Hepatocyte (in vitro differentiated cells): ENCODE data around the gene WDR62. TPM values are rescaled to one million over a fixed set of nuclear protein-coding genes. Genes with fewer than 3 reads are reported as not detected.

ENCODE experiments used
- DNase-seq: peaks from one replicate; pipeline ENCODE4 v3.0.0-alpha.2; 2016; ENCODE audit warnings: low spot score
- H2AFZ ChIP-seq: fragments of 200-600 bp; sonication (generic); 2 replicates; pipeline ENCODE4 v1.6.0; 2016; ENCODE audit warnings: antibody characterized with exemption, mild to moderate bottlenecking
- H3K27ac ChIP-seq: fragments of 200-600 bp; sonication (generic); 2 replicates; pipeline ENCODE4 v1.5.1; 2016; ENCODE audit warnings: mild to moderate bottlenecking
- H3K27me3 ChIP-seq: fragments of 200-600 bp; sonication (generic); 2 replicates; pipeline ENCODE4 v1.6.1; 2016
- H3K36me3 ChIP-seq: fragments of 200-600 bp; sonication (generic); replicated peaks from 2 replicates; pipeline ENCODE4 v1.5.1; 2016; ENCODE audit warnings: low read depth; ENCODE audit not compliant: insufficient read depth
- H3K4me1 ChIP-seq: fragments of 200-600 bp; sonication (generic); 2 replicates; pipeline ENCODE4 v1.5.1; 2016; ENCODE audit warnings: mild to moderate bottlenecking, moderate library complexity; ENCODE audit not compliant: insufficient read depth
- H3K4me2 ChIP-seq: fragments of 200-600 bp; sonication (generic); 2 replicates; pipeline ENCODE4 v1.6.0; 2016
- H3K4me3 ChIP-seq: fragments of 200-600 bp; sonication (generic); 2 replicates; pipeline ENCODE4 v1.5.1; 2016; ENCODE audit warnings: mild to moderate bottlenecking
- H3K79me2 ChIP-seq: fragments of 200-600 bp; sonication (generic); 2 replicates; pipeline ENCODE4 v1.6.0; 2017; ENCODE audit warnings: mild to moderate bottlenecking
- H3K9me2 ChIP-seq: fragments of 200-600 bp; sonication (generic); replicated peaks from 2 replicates; pipeline ENCODE4 v1.6.0; 2017; ENCODE audit warnings: mild to moderate bottlenecking; ENCODE audit not compliant: insufficient read depth
- H3K9me3 ChIP-seq: fragments of 200-600 bp; sonication (generic); 2 replicates; pipeline ENCODE4 v1.5.1; 2016; ENCODE audit warnings: low read depth, mild to moderate bottlenecking
- H4K20me1 ChIP-seq: fragments of 200-600 bp; sonication (generic); 2 replicates; pipeline ENCODE4 v1.6.0; 2016; ENCODE audit warnings: mild to moderate bottlenecking; ENCODE audit not compliant: insufficient read depth, poor library complexity, severe bottlenecking
- CTCF ChIP-seq: fragments of 200-600 bp; sonication (generic); IDR thresholded peaks from 2 replicates; pipeline ENCODE4 v1.5.1; 2016; ENCODE audit warnings: antibody characterized with exemption, mild to moderate bottlenecking; ENCODE audit not compliant: poor library complexity
- EZH2 ChIP-seq: fragments of 200-600 bp; sonication (generic); IDR thresholded peaks from 2 replicates; pipeline ENCODE4 v1.6.1; 2016; ENCODE audit warnings: antibody characterized with exemption, mild to moderate bottlenecking, borderline replicate concordance
- EZH2phosphoT487 ChIP-seq: fragments of 200-600 bp; sonication (generic); IDR thresholded peaks from one replicate; pipeline ENCODE4 v1.6.1; 2018; ENCODE audit warnings: antibody characterized with exemption, mild to moderate bottlenecking, low read depth, moderate library complexity; ENCODE audit not compliant: unreplicated experiment, severe bottlenecking
- WGBS: methylation state at CpG from one replicate; pipeline ENCODE4 v1.1.6; 2016; ENCODE audit warnings: low lambda C conversion rate; ENCODE audit errors: missing lambda C conversion rate; 5-methylcytosine and 5-hydroxymethylcytosine counted together
- polyA plus RNA-seq: library from polyadenylated mRNA; unstranded; fragments of >200 nt; fragmentation: Nextera tagmentation; extraction: Ambion mirVana; gene quantifications from 2 replicates; pipeline ENCODE4 v1.2.1, GENCODE V29; 2016
- total RNA-seq: library from RNA; depleted of rRNA; stranded (reverse); fragments of >200 nt; gene quantifications from 2 replicates; pipeline ENCODE4 v1.2.3, GENCODE V29; 2014

The WDR62 gene
- total and polyA plus RNA-seq, 2 experiments from 2014 or later, result 2.1 to 4.6 TPM

GRCh38 chr19:36073121-36073876, 18.6 kb downstream of the WDR62 start:
- Histone ChIP-seq H3K27me3 (no peaks in the 10 kb centered on the region), H3K4me2 (no peak overlapping the region), H2AFZ (no peak overlapping the region), H3K36me3 (no peaks in the 10 kb centered on the region), H4K20me1 (no peaks in the 10 kb centered on the region), H3K79me2 (no peaks in the 10 kb centered on the region), H3K9me2 (no peaks in the 10 kb centered on the region), H3K9me3 (no peaks in the 10 kb centered on the region), H3K27ac (no peak overlapping the region), H3K4me3 (no peak overlapping the region), H3K4me1 (no peaks in the 10 kb centered on the region)
- TF ChIP-seq CTCF, result no peak
- no peak for TF ChIP-seq EZH2phosphoT487
- TF ChIP-seq EZH2, result no peak
- DNase-seq, result no peak
- 85% methylated on average over 10 of the region's 10 CpGs for WGBS

- H3K9me3 ChIP-seq, result no peaks in the 10 kb centered on the region
- H3K79me2 ChIP-seq, result no peaks in the 10 kb centered on the region
- no peak for DNase-seq
- no peak overlapping the region for H3K4me2 ChIP-seq
- TF ChIP-seq EZH2 (no peak), CTCF (no peak), EZH2phosphoT487 (no peak)
- H3K4me3 ChIP-seq, result no peak overlapping the region
- H3K27me3 ChIP-seq, result no peaks in the 10 kb centered on the region
- WGBS, result 98% methylated on average over 3 of the region's 3 CpGs
- no peak overlapping the region for H3K27ac ChIP-seq
- no peak overlapping the region for H2AFZ ChIP-seq
- no peaks in the 10 kb centered on the region for H3K4me1 ChIP-seq
- no peaks in the 10 kb centered on the region for H4K20me1 ChIP-seq
- no peaks in the 10 kb centered on the region for H3K36me3 ChIP-seq
- H3K9me2 ChIP-seq, result no peaks in the 10 kb centered on the region
These were observed 24.8 kb downstream of the WDR62 start for GRCh38 chr19:36079389-36079945.

- Histone ChIP-seq H3K4me2 (no peak overlapping the region), H3K4me3 (no peak overlapping the region), H3K27me3 (no peaks in the 10 kb centered on the region), H3K9me3 (no peaks in the 10 kb centered on the region), H3K27ac (no peak overlapping the region), H2AFZ (no peak overlapping the region), H3K9me2 (no peaks in the 10 kb centered on the region), H3K4me1 (no peaks in the 10 kb centered on the region), H3K79me2 (no peaks in the 10 kb centered on the region), H3K36me3 (no peaks in the 10 kb centered on the region), H4K20me1 (no peaks in the 10 kb centered on the region)
- no peak for DNase-seq
- WGBS, result 99% methylated on average over 3 of the region's 3 CpGs
- TF ChIP-seq EZH2 (no peak), EZH2phosphoT487 (no peak), CTCF (no peak)
These were observed 26.7 kb downstream of the WDR62 start for GRCh38 chr19:36081385-36081784.
